AG08396 (cell line): Measurements from ENCODE around the gene NPW.

Experiments
- DNase-seq: peaks from one replicate; pipeline ENCODE4 v3.0.0; 2012; ENCODE audit warnings: low spot score, mixed read lengths

NPW gene

GRCh38 chr16:1984347-1985225 is 35.0 kb upstream of the NPW start:
- peak; percentile 51 for DNase-seq

GRCh38 chr16:1985466-1986150 is 34.0 kb upstream of the NPW start:
- DNase-seq, result no peak

GRCh38 chr16:1987198-1987597 is 32.4 kb upstream of the NPW start:
- no peak for DNase-seq

- peak; percentile 68 for DNase-seq
Measured at GRCh38 chr16:1989209-1990100, 30.1 kb upstream of the NPW start, which contains the start of gene SYNGR3. TSS of gene SYNGR3 (plus strand) at chr16:1989970. CDS start at chr16:1990103, 133 bp downstream.

- no peak for DNase-seq
Measured at GRCh38 chr16:1990101-1990350, 29.6 kb upstream of the NPW start.

- DNase-seq, result no peak
Measured at GRCh38 chr16:1990351-1991134, 29.0 kb upstream of the NPW start.

GRCh38 chr16:1991135-1991551 is 28.4 kb upstream of the NPW start:
- DNase-seq, result no peak

GRCh38 chr16:1991588-1991947 is 28.0 kb upstream of the NPW start:
- DNase-seq, result no peak

- peak; percentile 95 for DNase-seq
Measured at GRCh38 chr16:1991948-1992703, 27.5 kb upstream of the NPW start.

GRCh38 chr16:1992704-1993317 is 26.8 kb upstream of the NPW start:
- no peak for DNase-seq

- no peak for DNase-seq
Measured at GRCh38 chr16:1993731-1994131, 25.9 kb upstream of the NPW start.

- peak; percentile 73 for DNase-seq
Measured at GRCh38 chr16:1997494-1998359, 21.9 kb upstream of the NPW start.

- DNase-seq, result no peak
Measured at GRCh38 chr16:1998360-1998835, 21.2 kb upstream of the NPW start.

- no peak for DNase-seq
Measured at GRCh38 chr16:1998852-1999801, 20.5 kb upstream of the NPW start.

- no peak for DNase-seq
Measured at GRCh38 chr16:1999866-2000514, 19.6 kb upstream of the NPW start.

- DNase-seq, result no peak
Measured at GRCh38 chr16:2001035-2001434, 18.6 kb upstream of the NPW start.

- no peak for DNase-seq
Measured at GRCh38 chr16:2001456-2002355, 17.9 kb upstream of the NPW start.
